Activated B cell treated with CpG ODN at 0.5 μM for 24 hours (primary cell): ENCODE measurements around the gene KRT80. TPM values are rescaled to one million over a fixed set of nuclear protein-coding genes. Genes with fewer than 3 reads are reported as not detected.

Experiments used
- ATAC-seq: fragments of 200-7000 bp; cut with Tn5 transposase; one replicate; pipeline ENCODE4 v1.10.0; 2021; ENCODE audit warnings: low read depth, mild to moderate bottlenecking, moderate library complexity
- CTCF ChIA-PET: fragments of 350-600 bp; sonication (Branson Sonifier 250); formaldehyde crosslinking; loops from one replicate; lab custom pipeline; 2021; ENCODE audit warnings: antibody characterized with exemption; lab: Charles Lee
- POLR2A ChIA-PET: fragments of 350-600 bp; sonication (Branson Sonifier 250); formaldehyde crosslinking; loops from one replicate; lab custom pipeline; 2021; ENCODE audit warnings: antibody characterized with exemption; lab: Charles Lee
- DNase-seq: peaks from one replicate; pipeline ENCODE4 v3.0.0; 2022
- H3K27ac Mint-ChIP-seq: one replicate; pipeline ENCODE4 v1.8.0; 2020; ENCODE audit warnings: mixed read lengths
- H3K27me3 Mint-ChIP-seq: one replicate; pipeline ENCODE4 v1.8.0; 2021; ENCODE audit warnings: mixed read lengths
- H3K36me3 Mint-ChIP-seq: one replicate; pipeline ENCODE4 v1.8.0; 2021; ENCODE audit warnings: low read depth, mixed read lengths
- H3K4me1 Mint-ChIP-seq: one replicate; pipeline ENCODE4 v1.8.0; 2021; ENCODE audit warnings: mixed read lengths
- H3K4me3 Mint-ChIP-seq: one replicate; pipeline ENCODE4 v1.8.0; 2020; ENCODE audit warnings: mild to moderate bottlenecking, mixed read lengths
- H3K9me3 Mint-ChIP-seq: one replicate; pipeline ENCODE4 v1.8.0; 2020; ENCODE audit warnings: mixed read lengths
- intact Hi-C: fragments of 100-400 bp; cut with micrococcal nuclease; formaldehyde crosslinking; loops from one replicate; pipeline ENCODE4 v1.15.1; 2024
- total RNA-seq: library from RNA; stranded (reverse); gene quantifications from 2 replicates; pipeline ENCODE4 v1.2.3, GENCODE V29; 2022
- TF ChIP-seq, protein P1 (sequence below): fragments of 200-600 bp; IDR thresholded peaks from one replicate; pipeline ENCODE4 v1.8.0; 2022; ENCODE audit warnings: antibody characterized with exemption, mild to moderate bottlenecking

Gene KRT80
- total RNA-seq, 1 donor from 2014 or later, result not detected

GRCh38 chr12:52146089-52146821, 45.6 kb downstream of the KRT80 start:
- Mint-ChIP-seq H3K4me1 (no peaks in the 10 kb centered on the region), H3K27me3 (peaks cover 12% of the 10 kb centered on the region), H3K9me3 (no peaks in the 10 kb centered on the region), H3K27ac (no peak overlapping the region), H3K36me3 (no peaks in the 10 kb centered on the region), H3K4me3 (no peak overlapping the region)
- POLR2A ChIA-PET, result no interaction called here
- intact Hi-C loops, result no loop called here
- TF ChIP-seq, protein P1, sequence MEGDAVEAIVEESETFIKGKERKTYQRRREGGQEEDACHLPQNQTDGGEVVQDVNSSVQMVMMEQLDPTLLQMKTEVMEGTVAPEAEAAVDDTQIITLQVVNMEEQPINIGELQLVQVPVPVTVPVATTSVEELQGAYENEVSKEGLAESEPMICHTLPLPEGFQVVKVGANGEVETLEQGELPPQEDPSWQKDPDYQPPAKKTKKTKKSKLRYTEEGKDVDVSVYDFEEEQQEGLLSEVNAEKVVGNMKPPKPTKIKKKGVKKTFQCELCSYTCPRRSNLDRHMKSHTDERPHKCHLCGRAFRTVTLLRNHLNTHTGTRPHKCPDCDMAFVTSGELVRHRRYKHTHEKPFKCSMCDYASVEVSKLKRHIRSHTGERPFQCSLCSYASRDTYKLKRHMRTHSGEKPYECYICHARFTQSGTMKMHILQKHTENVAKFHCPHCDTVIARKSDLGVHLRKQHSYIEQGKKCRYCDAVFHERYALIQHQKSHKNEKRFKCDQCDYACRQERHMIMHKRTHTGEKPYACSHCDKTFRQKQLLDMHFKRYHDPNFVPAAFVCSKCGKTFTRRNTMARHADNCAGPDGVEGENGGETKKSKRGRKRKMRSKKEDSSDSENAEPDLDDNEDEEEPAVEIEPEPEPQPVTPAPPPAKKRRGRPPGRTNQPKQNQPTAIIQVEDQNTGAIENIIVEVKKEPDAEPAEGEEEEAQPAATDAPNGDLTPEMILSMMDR, result no peak
- no peak for DNase-seq
- CTCF ChIA-PET, result interaction anchor here (1.4 kb wide), 1 partner anchor 10 kb away, joined by 3 read pairs; no protein-coding TSS in a partner anchor
- no peak for ATAC-seq

- H3K4me3 Mint-ChIP-seq, result no peak overlapping the region
- H3K4me1 Mint-ChIP-seq, result no peaks in the 10 kb centered on the region
- ATAC-seq, result no peak
- DNase-seq, result no peak
- TF ChIP-seq, protein P1, result no peak
- ChIA-PET POLR2A (interaction anchor here (0.6 kb wide), 1 partner anchor 14 kb away, joined by 3 read pairs; no protein-coding TSS in a partner anchor), CTCF (interaction anchor here (1.4 kb wide), 1 partner anchor 11 kb away, joined by 3 read pairs; no protein-coding TSS in a partner anchor)
- no peaks in the 10 kb centered on the region for H3K36me3 Mint-ChIP-seq
- intact Hi-C loops, result no loop called here
- H3K27ac Mint-ChIP-seq, result no peak overlapping the region
- H3K9me3 Mint-ChIP-seq, result no peaks in the 10 kb centered on the region
- peaks cover 5% of the 10 kb centered on the region for H3K27me3 Mint-ChIP-seq
Measured at GRCh38 chr12:52145228-52146088, 46.4 kb downstream of the KRT80 start.

GRCh38 chr12:52144512-52145227, 47.1 kb downstream of the KRT80 start:
- H3K36me3 Mint-ChIP-seq, result no peaks in the 10 kb centered on the region
- ChIA-PET POLR2A (interaction anchor here (0.6 kb wide), 1 partner anchor 14 kb away, joined by 3 read pairs; no protein-coding TSS in a partner anchor), CTCF (no interaction called here)
- no peak overlapping the region for H3K27ac Mint-ChIP-seq
- TF ChIP-seq, protein P1, result no peak
- intact Hi-C loops, result no loop called here
- no peak overlapping the region for H3K4me3 Mint-ChIP-seq
- H3K4me1 Mint-ChIP-seq, result peaks cover 3% of the 10 kb centered on the region
- no peak for DNase-seq
- no peaks in the 10 kb centered on the region for H3K27me3 Mint-ChIP-seq
- no peaks in the 10 kb centered on the region for H3K9me3 Mint-ChIP-seq
- no peak for ATAC-seq

DNA sequence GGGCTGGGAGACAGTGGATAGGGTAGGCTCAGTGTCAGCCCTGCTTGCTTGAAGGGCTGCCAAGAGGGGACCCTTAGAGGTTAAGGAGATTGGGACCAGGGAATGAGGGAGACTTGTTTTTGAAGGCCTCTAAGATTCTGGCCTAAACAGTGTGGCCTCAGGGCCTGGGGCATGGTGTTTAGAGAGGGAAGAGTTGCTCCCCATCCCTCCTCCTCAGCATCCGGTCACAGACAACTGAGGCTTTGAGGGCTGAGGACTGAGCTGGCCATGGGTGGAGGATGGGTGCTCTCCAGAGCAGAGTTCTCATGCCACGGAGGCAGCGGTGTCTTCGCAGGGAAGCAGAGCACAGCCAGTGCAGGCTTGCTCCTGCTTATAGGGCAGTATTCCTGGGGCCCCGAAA, 49.4 kb downstream of the KRT80 start:
- Mint-ChIP-seq H3K4me3 (no peak overlapping the region), H3K9me3 (no peaks in the 10 kb centered on the region), H3K27ac (no peak overlapping the region), H3K36me3 (no peaks in the 10 kb centered on the region), H3K4me1 (peaks cover 7% of the 10 kb centered on the region), H3K27me3 (no peaks in the 10 kb centered on the region)
- CTCF ChIA-PET, result no interaction called here
- TF ChIP-seq, protein P1, result no peak
- no peak for ATAC-seq
- intact Hi-C loops, result no loop called here
- POLR2A ChIA-PET, result no interaction called here
- DNase-seq, result no peak
